Measurements from ENCODE around the gene AP1S2. TPM values are rescaled to one million over a fixed set of nuclear protein-coding genes. Genes with fewer than 3 reads are reported as not detected.

The AP1S2 gene
- total and polyA plus RNA-seq, 10 of the 15 experiments (the other 5 are each of a cell fraction or from before 2014, with no cell fraction given): 25.6 to 105 (median 50.7) TPM

GRCh38 chrX:15903186-15903681 is 48.6 kb upstream of the AP1S2 start:
- Histone ChIP-seq H4K20me1 (ENCODE audit: control insufficient read depth, insufficient read depth) (no peaks in the 10 kb centered on the region), H3K4me2 (ENCODE audit: control insufficient read depth, insufficient read depth) (peak overlapping the region; percentile 84), H3K4me1 (ENCODE audit: control insufficient read depth, insufficient read depth, low read length) (peaks cover 16% of the 10 kb centered on the region), H3K79me2 (ENCODE audit: control insufficient read depth, insufficient read depth, low read length) (no peaks in the 10 kb centered on the region), H3K27ac (ENCODE audit: control insufficient read depth, insufficient read depth) (peak overlapping the region; percentile 69), H3K36me3 (ENCODE audit: control insufficient read depth in 2 of 2, insufficient read depth in 2 of 2, low read length in 1 of 2) (no peaks in the 10 kb centered on the region), H2AFZ (ENCODE audit: control insufficient read depth, low read depth, low read length) (peak overlapping the region; percentile 69), H3K9me3 (replicated peaks; ENCODE audit: control insufficient read depth, insufficient read depth, low read length) (peaks cover 5% of the 10 kb centered on the region), H3K9ac (ENCODE audit: control insufficient read depth, insufficient read depth, low read length) (peak overlapping the region; percentile 25; the same call in 1 of the 2 replicates), H3K27me3 (replicated peaks in 1 of 2; ENCODE audit: control insufficient read depth in 2 of 2, insufficient read depth in 2 of 2, low read length in 1 of 2) (no peaks in the 10 kb centered on the region), H3K4me3 (no peak overlapping the region)
- 0% methylated on average over 5 of the region's 5 CpGs for WGBS (ENCODE audit: insufficient coverage, insufficient replicate concordance, low lambda C conversion rate, missing lambda C conversion rate)
- DNase-seq (ENCODE audit: low read depth, low spot score) (peak; percentile 84), ATAC-seq (peak; percentile 98), FAIRE-seq (peak; percentile 99)
- CTCF ChIA-PET: interaction anchor here (0.7 to 1.1 kb wide), 3 partner anchors 14 to 304 kb away, joined by 3 to 4 read pairs (median 4); no protein-coding TSS in a partner anchor
- RAD21 ChIA-PET (ENCODE audit: unreplicated experiment): interaction anchor here (0.9 to 2.2 kb wide), 3 partner anchors 48 to 55 kb away, joined by 4 to 20 read pairs (median 10); partner anchors contain the start of gene AP1S2
- BruUV-seq (replicated peaks): no TSS peak
- in situ Hi-C loops (cut with MboI): no loop called here
- SMC1A ChIA-PET (ENCODE audit: uncharacterized antibody, unreplicated experiment): interaction anchor here (0.8 to 2.3 kb wide), 5 partner anchors 8 to 216 kb away, joined by 3 to 16 read pairs (median 3); partner anchors contain the start of gene AP1S2
- POLR2A ChIA-PET: interaction anchor here (0.7 kb wide), 1 partner anchor 48 kb away, joined by 3 read pairs; the partner anchor contains the start of gene AP1S2
- intact Hi-C loops (cut with micrococcal nuclease; ENCODE audit: unreplicated experiment): loop anchor here (1.0 kb wide), 2 partner anchors 20 to 48 kb away; no protein-coding TSS in a partner anchor
- TF ChIP-seq DPF2 (IDR thresholded peaks at IDR 0.05) (peak; percentile 35; the same call in 1 of the 2 replicates), E2F8 (IDR thresholded peaks at IDR 0.05; ENCODE audit: low read depth, partially characterized antibody) (peak; percentile 33), HDGF (IDR thresholded peaks at IDR 0.05) (no peak), GABPA (IDR thresholded peaks at IDR 0.05; ENCODE audit: low read depth) (0 out of 2 replicates have a peak, but pooled peaks have one; percentile 50), MTA2 (IDR thresholded peaks at IDR 0.05; ENCODE audit: low read depth) (peak; percentile 84), TAF1 (IDR thresholded peaks at IDR 0.05; ENCODE audit: borderline replicate concordance, low read depth, low read length) (0 out of 2 replicates have a peak, but pooled peaks have one; percentile 25), MEF2A (IDR thresholded peaks at IDR 0.05; ENCODE audit: insufficient read depth, low read depth, low read length) (0 out of 2 replicates have a peak, but pooled peaks have one; percentile 68), HDAC2 (IDR thresholded peaks at IDR 0.05) (no peak), TCF12 (IDR thresholded peaks at IDR 0.05; ENCODE audit: low read depth, low read length) (peak; percentile 91), USF1 (IDR thresholded peaks at IDR 0.05; ENCODE audit: borderline replicate concordance, extremely low read length, insufficient read depth, low read depth, low read length) (no peak), SMC3 (IDR thresholded peaks at IDR 0.05; ENCODE audit: borderline replicate concordance, low read length) (0 out of 2 replicates have a peak, but pooled peaks have one; percentile 7), ETV6 (conservative IDR thresholded peaks at IDR 0.05 in 1 of 2, IDR thresholded peaks at IDR 0.05 in 1 of 2; ENCODE audit: borderline replicate concordance in 1 of 2, low read depth in 1 of 2) (peak in 1 of 2 experiments; percentile 88; a peak in 2 of 4 replicates), IKZF1 (conservative IDR thresholded peaks at IDR 0.05) (peak; percentile 87), MLLT1 (IDR thresholded peaks at IDR 0.05) (0 out of 2 replicates have a peak, but pooled peaks have one; percentile 25), IKZF2 (IDR thresholded peaks at IDR 0.05) (peak; percentile 71 to 72; a peak in 2 of 4 replicates), CBFB (IDR thresholded peaks at IDR 0.05; ENCODE audit: low read depth) (peak; percentile 60), SPI1 (IDR thresholded peaks at IDR 0.05; ENCODE audit: borderline replicate concordance, insufficient read depth, low read depth, low read length) (peak; percentile 94), MXI1 (IDR thresholded peaks at IDR 0.05; ENCODE audit: low read depth, low read length) (no peak), GATAD2B (conservative IDR thresholded peaks at IDR 0.05; ENCODE audit: low read depth) (peak; percentile 52; the same call in 1 of the 2 replicates)

Data from GM12878 (cell line).